B cell (primary cell): Measurements from ENCODE around the gene ADRA1B. TPM values are rescaled to one million over a fixed set of nuclear protein-coding genes. Genes with fewer than 3 reads are reported as not detected.
A peak's percentile ranks its signal among the peaks of the same experiment; 100 is the strongest.

Experiments
- ATAC-seq: fragments of 200-7000 bp; cut with Tn5 transposase; one replicate; pipeline ENCODE4 v1.10.0; 2021; ENCODE audit warnings: low read depth, mild to moderate bottlenecking, moderate number of reproducible peaks, moderate library complexity
- CTCF ChIA-PET: fragments of 350-600 bp; sonication (Branson Sonifier 250); formaldehyde crosslinking; loops from one replicate; lab custom pipeline; 2021; ENCODE audit warnings: antibody characterized with exemption, inconsistent platforms; lab: Charles Lee
- POLR2A ChIA-PET: fragments of 350-600 bp; sonication (Branson Sonifier 250); formaldehyde crosslinking; loops from one replicate; lab custom pipeline; 2021; ENCODE audit warnings: antibody characterized with exemption; lab: Charles Lee
- DNase-seq: peaks from one replicate; pipeline ENCODE4 v3.0.0; 2013
- H2AFZ ChIP-seq: 2 replicates; pipeline ENCODE4 v1.6.1; 2012; ENCODE audit warnings: mild to moderate bottlenecking, low read depth, low read length; ENCODE audit not compliant: insufficient read depth, poor library complexity, severe bottlenecking
- H3K27ac ChIP-seq, 2 donors: 1 replicate in 1 of 2; 2 replicates in 1 of 2; pipeline ENCODE4 v1.5.1; 2012 to 2013; ENCODE audit warnings: low read length in 2 of 2, mild to moderate bottlenecking in 2 of 2, moderate library complexity in 1 of 2
- H3K27me3 ChIP-seq, 4 experiments: fragments of 200-600 bp in 1 of 4; sonication (generic) in 1 of 4; replicated peaks in 1 of 4; 1 replicate in 2 of 4; 2 replicates in 2 of 4; pipeline versions ENCODE4 v1.6.1 to v1.7.0; 2013 to 2016; ENCODE audit warnings: low read length in 3 of 4, mild to moderate bottlenecking in 2 of 4, mixed read lengths in 1 of 4, moderate library complexity in 1 of 4; ENCODE audit not compliant: insufficient read depth in 4 of 4, control insufficient read depth in 3 of 4; ENCODE audit errors: control extremely low read depth in 1 of 4
- H3K36me3 ChIP-seq, 2 experiments: replicated peaks in 1 of 2; 1 replicate in 1 of 2; 2 replicates in 1 of 2; pipeline versions ENCODE4 v1.6.1 to v1.7.1; 2013; ENCODE audit warnings: low read length in 1 of 2; ENCODE audit not compliant: insufficient read depth in 2 of 2, control insufficient read depth in 1 of 2; ENCODE audit errors: control extremely low read depth in 1 of 2, extremely low read depth in 1 of 2
- H3K4me1 ChIP-seq, 2 donors: fragments of 200-600 bp in 1 of 2; sonication (generic) in 1 of 2; 1 replicate in 1 of 2; 2 replicates in 1 of 2; pipeline versions ENCODE4 v1.5.1 to v1.6.1; 2013 to 2017; ENCODE audit warnings: low read length in 2 of 2; ENCODE audit not compliant: control insufficient read depth in 2 of 2, insufficient read depth in 2 of 2
- H3K4me2 ChIP-seq: replicated peaks from 2 replicates; pipeline ENCODE3; 2012; ENCODE audit warnings: mild to moderate bottlenecking, low read depth, low read length; ENCODE audit not compliant: poor library complexity, severe bottlenecking
- H3K4me3 ChIP-seq, 5 experiments: fragments of 200-600 bp in 1 of 5; sonication (generic) in 1 of 5; 1 replicate in 3 of 5; 2 replicates in 2 of 5; pipeline versions ENCODE4 v1.5.1 to v1.7.0; 2011 to 2016; ENCODE audit warnings: low read length in 4 of 5, mild to moderate bottlenecking in 4 of 5, low read depth in 2 of 5, control low read depth in 1 of 5, moderate library complexity in 1 of 5; ENCODE audit not compliant: insufficient read depth in 1 of 5; ENCODE audit errors: control extremely low read depth in 1 of 5, extremely low read depth in 1 of 5
- H3K79me2 ChIP-seq: fragments of 200-600 bp; sonication (generic); one replicate; pipeline ENCODE4 v1.6.0; 2016; ENCODE audit warnings: low read length; ENCODE audit not compliant: control insufficient read depth, insufficient read depth
- H3K9ac ChIP-seq: fragments of 200-600 bp; sonication (generic); 2 replicates; pipeline ENCODE4 v1.6.1; 2017; ENCODE audit warnings: mild to moderate bottlenecking, low read length, moderate library complexity
- H3K9me3 ChIP-seq, 3 donors: one replicate each; pipeline versions ENCODE4 v1.6.1 to v1.7.1; 2013; ENCODE audit warnings: low read length in 2 of 3; ENCODE audit not compliant: control insufficient read depth in 2 of 3, insufficient read depth in 1 of 3; ENCODE audit errors: control extremely low read depth in 1 of 3
- H4K20me1 ChIP-seq: 2 replicates; pipeline ENCODE4 v1.6.0; 2012; ENCODE audit warnings: mild to moderate bottlenecking, low read length; ENCODE audit not compliant: insufficient read depth, control insufficient read depth, poor library complexity, severe bottlenecking
- H3K27ac Mint-ChIP-seq: one replicate; pipeline ENCODE4 v1.8.0; 2021; ENCODE audit warnings: mixed read lengths
- H3K27me3 Mint-ChIP-seq: one replicate; pipeline ENCODE4 v1.8.0; 2021; ENCODE audit warnings: mixed read lengths
- H3K4me1 Mint-ChIP-seq: one replicate; pipeline ENCODE4 v1.8.0; 2021; ENCODE audit warnings: mixed read lengths
- H3K4me3 Mint-ChIP-seq: one replicate; pipeline ENCODE4 v1.8.0; 2021; ENCODE audit warnings: mixed read lengths
- H3K9me3 Mint-ChIP-seq: one replicate; pipeline ENCODE4 v1.8.0; 2022; ENCODE audit warnings: mixed read lengths; ENCODE audit not compliant: insufficient read depth
- CTCF ChIP-seq: fragments of 200-600 bp; IDR thresholded peaks from one replicate; pipeline ENCODE4 v1.8.0; 2022; ENCODE audit warnings: antibody characterized with exemption, mild to moderate bottlenecking
- EZH2 ChIP-seq: IDR thresholded peaks from 2 replicates; pipeline ENCODE4 v1.6.1; 2012; ENCODE audit warnings: borderline replicate concordance, low read depth, mild to moderate bottlenecking, moderate library complexity, low read length; ENCODE audit not compliant: insufficient read depth, poor library complexity, severe bottlenecking
- WGBS: methylation state at CpG from one replicate; pipeline ENCODE4 v1.1.5; 2013; ENCODE audit warnings: missing lambda C conversion rate; ENCODE audit not compliant: insufficient coverage; 5-methylcytosine and 5-hydroxymethylcytosine counted together
- intact Hi-C: fragments of 100-400 bp; cut with micrococcal nuclease; formaldehyde crosslinking; loops from one replicate; pipeline ENCODE4 v1.10.0; 2022
- polyA plus RNA-seq: library from polyadenylated mRNA; depleted of rRNA; stranded (reverse); fragments of >200 nt; gene quantifications from 2 replicates; pipeline ENCODE4 v1.2.3, GENCODE V29; 2012
- total RNA-seq, 2 donors: library from RNA; stranded (reverse); fragments of 120-200 nt in 1 of 2; gene quantifications; 1 replicate in 1 of 2; 2 replicates in 1 of 2; pipeline versions ENCODE4 v1.2.3 to v1.2.4, GENCODE V29; 2013 to 2022

The ADRA1B gene
- total and polyA plus RNA-seq, 2 donors (not counting 1 experiment from before 2014, with no cell fraction given) = 0.04 TPM; not detected in 1

GRCh38 chr5:159917994-159918393 lies 1.7 kb downstream of the ADRA1B start:
- no peak overlapping the region for H3K4me2 ChIP-seq
- no peak overlapping the region for H3K27ac ChIP-seq
- DNase-seq (no peak), ATAC-seq (no peak)
- H3K4me1 ChIP-seq = peaks cover 10 to 15% of the 10 kb centered on the region in 2 donors
- H3K27ac Mint-ChIP-seq = no peak overlapping the region
- H3K4me3 Mint-ChIP-seq = peak overlapping the region; percentile 77
- H3K9me3 Mint-ChIP-seq = no peaks in the 10 kb centered on the region
- H3K27me3 ChIP-seq = peaks cover 0 to 39% (median 21%) of the 10 kb centered on the region in 4 experiments
- ChIA-PET CTCF (interaction anchor here (0.7 to 8.8 kb wide), 7 partner anchors 40 to 1959 kb away, joined by 3 to 60 read pairs (median 3); no protein-coding TSS in a partner anchor), POLR2A (no interaction called here)
- intact Hi-C loops = loop anchor here (5.0 to 10.0 kb wide), 3 partner anchors 401 to 763 kb away; partner anchors contain the start of gene IL12B
- H3K27me3 Mint-ChIP-seq = peaks cover 44% of the 10 kb centered on the region
- no peaks in the 10 kb centered on the region for H4K20me1 ChIP-seq
- no peak for TF ChIP-seq CTCF
- TF ChIP-seq EZH2 = no peak
- no peak overlapping the region for H2AFZ ChIP-seq
- no peak overlapping the region for H3K9ac ChIP-seq
- WGBS = 82% methylated on average over 9 of the region's 10 CpGs
- no peaks in the 10 kb centered on the region for H3K36me3 ChIP-seq
- no peak overlapping the region for H3K4me3 ChIP-seq
- H3K79me2 ChIP-seq = no peaks in the 10 kb centered on the region
- H3K4me1 Mint-ChIP-seq = peaks cover 16% of the 10 kb centered on the region
- no peaks in the 10 kb centered on the region for H3K9me3 ChIP-seq

- Histone ChIP-seq H4K20me1 (no peaks in the 10 kb centered on the region), H3K36me3 (no peaks in the 10 kb centered on the region), H3K4me3 (no peak overlapping the region), H3K27me3 (peaks cover 0 to 46% (median 15%) of the 10 kb centered on the region in 4 experiments), H3K9me3 (no peaks in the 10 kb centered on the region), H3K4me1 (peaks cover 2 to 5% of the 10 kb centered on the region in 2 donors), H3K79me2 (no peaks in the 10 kb centered on the region), H3K9ac (no peak overlapping the region), H2AFZ (no peak overlapping the region), H3K27ac (no peak overlapping the region), H3K4me2 (no peak overlapping the region)
- ATAC-seq (no peak), DNase-seq (no peak)
- Mint-ChIP-seq H3K27me3 (peaks cover 38% of the 10 kb centered on the region), H3K4me1 (peaks cover 7% of the 10 kb centered on the region), H3K27ac (no peak overlapping the region), H3K9me3 (no peaks in the 10 kb centered on the region), H3K4me3 (no peak overlapping the region)
- TF ChIP-seq EZH2 = no peak
- TF ChIP-seq CTCF = no peak
- WGBS = no CpG with 5 or more reads among the region's 3 CpGs
- ChIA-PET CTCF (interaction anchor here (1.0 to 8.8 kb wide), 2 partner anchors 65 to 635 kb away, joined by 3 to 60 read pairs; no protein-coding TSS in a partner anchor), POLR2A (no interaction called here)
- intact Hi-C loops = no loop called here
Observed at GRCh38 chr5:159921721-159922120, 5.4 kb downstream of the ADRA1B start.
